Activated T-helper 1 cell treated with anti-CD3 and anti-CD28 coated beads, Interleukin-12 subunit alpha, Interleukin-12 subunit beta, Interleukin-2, Interleukin-4 antibody, amounts not matched to agents 30 ng/mL and 10 ng/mL and 1 ng/mL, durations not matched to agents 14 hours and 24 hours and 36 hours (primary cell): ENCODE measurements around the gene MLIP. TPM values are rescaled to one million over a fixed set of nuclear protein-coding genes. Genes with fewer than 3 reads are reported as not detected.

Experiments
- DNase-seq: peaks from one replicate; pipeline ENCODE4 v3.0.0; 2021; ENCODE audit warnings: low spot score
- H3K27ac Mint-ChIP-seq: one replicate; pipeline ENCODE4 v1.8.0; 2021; ENCODE audit warnings: mild to moderate bottlenecking, mixed read lengths
- H3K27me3 Mint-ChIP-seq: one replicate; pipeline ENCODE4 v1.8.0; 2022; ENCODE audit warnings: mild to moderate bottlenecking, moderate library complexity, mixed read lengths; ENCODE audit not compliant: insufficient read depth
- H3K36me3 Mint-ChIP-seq: one replicate; pipeline ENCODE4 v1.8.0; 2021; ENCODE audit warnings: low read depth, mixed read lengths
- H3K4me1 Mint-ChIP-seq: one replicate; pipeline ENCODE4 v1.8.0; 2021; ENCODE audit warnings: low read depth, mixed read lengths
- H3K4me3 Mint-ChIP-seq: one replicate; pipeline ENCODE4 v1.8.0; 2021; ENCODE audit warnings: mild to moderate bottlenecking, moderate library complexity, mixed read lengths
- H3K9me3 Mint-ChIP-seq: one replicate; pipeline ENCODE4 v1.8.0; 2021; ENCODE audit warnings: mixed read lengths
- intact Hi-C: fragments of 100-400 bp; cut with micrococcal nuclease; formaldehyde crosslinking; loops from one replicate; pipeline ENCODE4 v1.15.1; 2024
- total RNA-seq: library from RNA; stranded (reverse); gene quantifications from 2 replicates; pipeline ENCODE4 v1.2.3, GENCODE V29; 2022

Gene MLIP
- total RNA-seq, 1 donor from 2014 or later = not detected

GRCh38 chr6:54100411-54101006 lies 10.7 kb upstream of the MLIP start:
- no peak overlapping the region for H3K27ac Mint-ChIP-seq
- no peaks in the 10 kb centered on the region for H3K36me3 Mint-ChIP-seq
- peaks cover 1% of the 10 kb centered on the region for H3K27me3 Mint-ChIP-seq
- no peak overlapping the region for H3K4me3 Mint-ChIP-seq
- no peaks in the 10 kb centered on the region for H3K9me3 Mint-ChIP-seq
- intact Hi-C loops = no loop called here
- no peak for DNase-seq
- no peaks in the 10 kb centered on the region for H3K4me1 Mint-ChIP-seq

- intact Hi-C loops = no loop called here
- H3K36me3 Mint-ChIP-seq = no peaks in the 10 kb centered on the region
- no peak overlapping the region for H3K27ac Mint-ChIP-seq
- H3K4me1 Mint-ChIP-seq = no peaks in the 10 kb centered on the region
- no peaks in the 10 kb centered on the region for H3K9me3 Mint-ChIP-seq
- H3K4me3 Mint-ChIP-seq = no peak overlapping the region
- H3K27me3 Mint-ChIP-seq = peaks cover 1% of the 10 kb centered on the region
- DNase-seq = no peak
Measured at GRCh38 chr6:54102238-54102637, 9.0 kb upstream of the MLIP start.

GRCh38 chr6:54103497-54103896 lies 7.7 kb upstream of the MLIP start:
- Mint-ChIP-seq H3K4me3 (no peak overlapping the region), H3K4me1 (no peaks in the 10 kb centered on the region), H3K27me3 (no peaks in the 10 kb centered on the region), H3K27ac (no peak overlapping the region), H3K36me3 (no peaks in the 10 kb centered on the region), H3K9me3 (no peaks in the 10 kb centered on the region)
- intact Hi-C loops = no loop called here
- no peak for DNase-seq

GRCh38 chr6:54106727-54107126 lies 4.5 kb upstream of the MLIP start:
- intact Hi-C loops = no loop called here
- Mint-ChIP-seq H3K9me3 (no peaks in the 10 kb centered on the region), H3K4me3 (no peak overlapping the region), H3K27me3 (no peaks in the 10 kb centered on the region), H3K36me3 (no peaks in the 10 kb centered on the region), H3K4me1 (no peaks in the 10 kb centered on the region), H3K27ac (no peak overlapping the region)
- no peak for DNase-seq

GRCh38 chr6:54107470-54108090 lies 3.7 kb upstream of the MLIP start:
- no peak overlapping the region for H3K27ac Mint-ChIP-seq

GRCh38 chr6:54108271-54108670 lies 3.0 kb upstream of the MLIP start:
- Mint-ChIP-seq H3K27me3 (no peaks in the 10 kb centered on the region), H3K9me3 (no peaks in the 10 kb centered on the region), H3K36me3 (no peaks in the 10 kb centered on the region), H3K4me1 (no peaks in the 10 kb centered on the region), H3K4me3 (no peak overlapping the region), H3K27ac (no peak overlapping the region)
- intact Hi-C loops = no loop called here
- no peak for DNase-seq

More at GRCh38 chr6:54107470-54108090, 3.7 kb upstream of the MLIP start:
- Mint-ChIP-seq H3K36me3 (no peaks in the 10 kb centered on the region), H3K27me3 (no peaks in the 10 kb centered on the region), H3K4me3 (no peak overlapping the region), H3K9me3 (no peaks in the 10 kb centered on the region), H3K4me1 (no peaks in the 10 kb centered on the region)
- no peak for DNase-seq
- intact Hi-C loops = no loop called here

GRCh38 chr6:54109586-54109985 lies 1.7 kb upstream of the MLIP start:
- no peaks in the 10 kb centered on the region for H3K4me1 Mint-ChIP-seq
- intact Hi-C loops = no loop called here
- no peak overlapping the region for H3K27ac Mint-ChIP-seq
- H3K36me3 Mint-ChIP-seq = no peaks in the 10 kb centered on the region
- no peak for DNase-seq
- H3K9me3 Mint-ChIP-seq = no peaks in the 10 kb centered on the region
- no peak overlapping the region for H3K4me3 Mint-ChIP-seq
- H3K27me3 Mint-ChIP-seq = no peaks in the 10 kb centered on the region

GRCh38 chr6:54112151-54112650 lies 958 bp downstream of the MLIP start:
- no peaks in the 10 kb centered on the region for H3K36me3 Mint-ChIP-seq
- intact Hi-C loops = no loop called here

GRCh38 chr6:54114991-54115390 lies 3.7 kb downstream of the MLIP start:
- H3K27ac Mint-ChIP-seq = no peak overlapping the region
- H3K4me3 Mint-ChIP-seq = no peak overlapping the region
- intact Hi-C loops = no loop called here
- H3K27me3 Mint-ChIP-seq = no peaks in the 10 kb centered on the region
- no peaks in the 10 kb centered on the region for H3K9me3 Mint-ChIP-seq
- H3K36me3 Mint-ChIP-seq = no peaks in the 10 kb centered on the region
- H3K4me1 Mint-ChIP-seq = no peaks in the 10 kb centered on the region
- no peak for DNase-seq

More at GRCh38 chr6:54112151-54112650, 958 bp downstream of the MLIP start:
- no peaks in the 10 kb centered on the region for H3K9me3 Mint-ChIP-seq
- no peak overlapping the region for H3K27ac Mint-ChIP-seq
- no peaks in the 10 kb centered on the region for H3K4me1 Mint-ChIP-seq
- H3K27me3 Mint-ChIP-seq = no peaks in the 10 kb centered on the region
- no peak for DNase-seq
- H3K4me3 Mint-ChIP-seq = no peak overlapping the region

GRCh38 chr6:54115966-54116365 lies 4.7 kb downstream of the MLIP start:
- Mint-ChIP-seq H3K27ac (no peak overlapping the region), H3K4me3 (no peak overlapping the region), H3K9me3 (no peaks in the 10 kb centered on the region), H3K36me3 (no peaks in the 10 kb centered on the region), H3K27me3 (no peaks in the 10 kb centered on the region), H3K4me1 (no peaks in the 10 kb centered on the region)
- intact Hi-C loops = no loop called here
- DNase-seq = no peak

GRCh38 chr6:54118117-54118516 lies 6.9 kb downstream of the MLIP start:
- Mint-ChIP-seq H3K4me1 (no peaks in the 10 kb centered on the region), H3K27me3 (no peaks in the 10 kb centered on the region), H3K27ac (no peak overlapping the region), H3K9me3 (no peaks in the 10 kb centered on the region), H3K4me3 (no peak overlapping the region), H3K36me3 (no peaks in the 10 kb centered on the region)
- intact Hi-C loops = no loop called here
- DNase-seq = no peak

- H3K4me3 Mint-ChIP-seq = no peak overlapping the region
- H3K9me3 Mint-ChIP-seq = no peaks in the 10 kb centered on the region
- H3K4me1 Mint-ChIP-seq = no peaks in the 10 kb centered on the region
- no peaks in the 10 kb centered on the region for H3K36me3 Mint-ChIP-seq
- H3K27me3 Mint-ChIP-seq = no peaks in the 10 kb centered on the region
- DNase-seq = no peak
- intact Hi-C loops = no loop called here
- H3K27ac Mint-ChIP-seq = no peak overlapping the region
Measured at GRCh38 chr6:54125493-54125892, 14.2 kb downstream of the MLIP start.

- H3K27ac Mint-ChIP-seq = no peak overlapping the region
- no peaks in the 10 kb centered on the region for H3K4me1 Mint-ChIP-seq
- DNase-seq = no peak
- H3K27me3 Mint-ChIP-seq = no peaks in the 10 kb centered on the region
- no peaks in the 10 kb centered on the region for H3K36me3 Mint-ChIP-seq
- intact Hi-C loops = no loop called here
- H3K9me3 Mint-ChIP-seq = no peaks in the 10 kb centered on the region
- no peak overlapping the region for H3K4me3 Mint-ChIP-seq
Measured at GRCh38 chr6:54130179-54130578, 18.9 kb downstream of the MLIP start.

- no peak for DNase-seq
- intact Hi-C loops = no loop called here
- no peaks in the 10 kb centered on the region for H3K36me3 Mint-ChIP-seq
- H3K4me1 Mint-ChIP-seq = no peaks in the 10 kb centered on the region
- no peak overlapping the region for H3K4me3 Mint-ChIP-seq
- H3K27me3 Mint-ChIP-seq = no peaks in the 10 kb centered on the region
- no peaks in the 10 kb centered on the region for H3K9me3 Mint-ChIP-seq
- H3K27ac Mint-ChIP-seq = no peak overlapping the region
Measured at GRCh38 chr6:54132587-54132986, 21.3 kb downstream of the MLIP start.
